HCT116 (cell line): ENCODE data around the gene KDSR.

Source experiments
- ATF3 ChIP-seq: IDR thresholded peaks from 2 replicates; pipeline ENCODE4 v1.6.1; 2012
- CBX3 ChIP-seq: IDR thresholded peaks from 2 replicates; pipeline ENCODE4 v1.6.1; 2012; ENCODE audit warnings: low read depth
- CEBPB ChIP-seq: IDR thresholded peaks from 2 replicates; pipeline ENCODE4 v1.6.1; 2012; ENCODE audit warnings: low read depth
- CTCF ChIP-seq, 3 experiments: fragments of 200-600 bp in 1 of 3; sonication (generic) in 1 of 3; IDR thresholded peaks in 2 of 3; conservative IDR thresholded peaks in 1 of 3; 2 replicates each; pipeline ENCODE4 v1.5.1; 2012 to 2017; ENCODE audit warnings: low read depth in 2 of 3, low read length in 2 of 3, antibody characterized with exemption in 1 of 3, borderline replicate concordance in 1 of 3, control low read depth in 1 of 3, mild to moderate bottlenecking in 1 of 3, mixed read lengths in 1 of 3, mixed run types in 1 of 3, moderate library complexity in 1 of 3; ENCODE audit not compliant: insufficient read depth in 1 of 3
- ELF1 ChIP-seq: IDR thresholded peaks from 2 replicates; pipeline ENCODE4 v1.6.1; 2012; ENCODE audit warnings: low read depth, borderline replicate concordance
- EZH2phosphoT487 ChIP-seq: fragments of 200-600 bp; IDR thresholded peaks from 2 replicates; pipeline ENCODE4 v1.6.1; 2018; ENCODE audit warnings: antibody characterized with exemption, borderline replicate concordance
- MAX ChIP-seq: IDR thresholded peaks from 2 replicates; pipeline ENCODE4 v1.6.1; 2012
- POLR2A ChIP-seq: IDR thresholded peaks from 2 replicates; pipeline ENCODE4 v1.7.0; 2011; ENCODE audit warnings: borderline replicate concordance; ENCODE audit not compliant: insufficient read depth, insufficient read length; ENCODE audit errors: extremely low read depth
- POLR2AphosphoS5 ChIP-seq: IDR thresholded peaks from 2 replicates; pipeline ENCODE4 v1.6.1; 2011; ENCODE audit warnings: mild to moderate bottlenecking, low read depth, low read length, moderate library complexity
- REST ChIP-seq: IDR thresholded peaks from 2 replicates; pipeline ENCODE4 v1.6.1; 2012; ENCODE audit warnings: low read depth
- SRF ChIP-seq: IDR thresholded peaks from 2 replicates; pipeline ENCODE4 v1.6.1; 2012; ENCODE audit warnings: low read depth
- ZNF274 ChIP-seq: fragments of 200-500 bp; sonication (Bioruptor generic); IDR thresholded peaks from 2 replicates; pipeline ENCODE4 v1.6.1; 2014; ENCODE audit warnings: mild to moderate bottlenecking, low read depth, low read length, inconsistent platforms

- TF ChIP-seq POLR2AphosphoS5 (no peak), CTCF (IDR thresholded peaks at IDR 0.05 in 2 of 3, conservative IDR thresholded peaks at IDR 0.05 in 1 of 3; ENCODE audit: borderline replicate concordance in 1 of 3, insufficient read depth in 1 of 3, low read depth in 2 of 3, low read length in 2 of 3) (no peak), SRF (no peak), CBX3 (no peak), POLR2A (no peak), ELF1 (no peak), MAX (no peak), CEBPB (no peak), ZNF274 (no peak), REST (no peak), ATF3 (no peak), EZH2phosphoT487 (no peak)
Observed at GRCh38 chr18:63290166-63290820, 76.7 kb downstream of the KDSR start.
